K562 (cell line): ENCODE data around the gene MPZL1. TPM values are rescaled to one million over a fixed set of nuclear protein-coding genes. Genes with fewer than 3 reads are reported as not detected.

ENCODE experiments used
- ATAC-seq: fragments of 200-7000 bp; cut with Tn5 transposase; 3 replicates; pipeline ENCODE4 v1.9.1; 2020; ENCODE audit warnings: moderate library complexity
- BruUV-seq: library from RNA; stranded (reverse); fragments of 400-500 nt; replicated peaks from 2 replicates; lab custom pipeline; 2021; lab: Mats Ljungman, UMichigan
- CTCF ChIA-PET: fragments of 300-600 bp; formaldehyde crosslinking; extraction: SDS; loops from one replicate; lab custom pipeline; 2021; ENCODE audit warnings: low intra/inter-chr PET ratio; lab: Yijun Ruan, JAX
- POLR2A ChIA-PET: fragments of 300-600, 350-650 bp; sonication (Branson Sonifier 250); formaldehyde crosslinking; extraction: SDS; loops from one replicate; lab custom pipeline; 2021; ENCODE audit warnings: antibody characterized with exemption, inconsistent platforms; lab: Yijun Ruan, JAX
- DNase-seq, 4 experiments: peaks; one replicate each; pipeline versions ENCODE4 v3.0.0 to v3.0.0-alpha.2; 2011 to 2018; ENCODE audit warnings: low spot score in 3 of 4, mixed read lengths in 3 of 4; ENCODE audit errors: extremely low read depth in 1 of 4
- FAIRE-seq: peaks from 2 replicates; lab custom pipeline; 2011; peaks lifted over from hg19 to GRCh38; lab: Jason Lieb, UNC
- H2AFZ ChIP-seq: 2 replicates; pipeline ENCODE4 v1.6.0; 2011; ENCODE audit warnings: low read depth, low read length, control low read depth, inconsistent platforms
- H3K27ac ChIP-seq: fragments of 200-600 bp; 3 replicates; pipeline ENCODE4 v1.8.0; 2011; ENCODE audit warnings: low read depth, mild to moderate bottlenecking, control low read depth, inconsistent platforms, low read length, moderate library complexity, mixed read lengths; ENCODE audit errors: extremely low read depth
- H3K27me3 ChIP-seq, 2 experiments: fragments of 300-600 bp in 1 of 2; 2 replicates in 1 of 2; 3 replicates in 1 of 2; pipeline versions ENCODE4 v1.6.0 to v1.8.0; 2011; ENCODE audit warnings: inconsistent platforms in 2 of 2, low read length in 2 of 2, mild to moderate bottlenecking in 1 of 2, mixed read lengths in 1 of 2, moderate library complexity in 1 of 2; ENCODE audit not compliant: control insufficient read depth in 2 of 2, insufficient read depth in 2 of 2
- H3K36me3 ChIP-seq: fragments of 300-600 bp; 3 replicates; pipeline ENCODE4 v1.8.0; 2011; ENCODE audit warnings: mild to moderate bottlenecking, low read length, inconsistent platforms; ENCODE audit not compliant: control insufficient read depth, insufficient read depth
- H3K4me1 ChIP-seq, 2 experiments: fragments of 200-600 bp in 1 of 2; replicated peaks in 1 of 2; 2 replicates in 1 of 2; 3 replicates in 1 of 2; pipeline versions ENCODE4 v1.5.1 to v1.8.0; 2011; ENCODE audit warnings: inconsistent platforms in 2 of 2, low read length in 2 of 2, mild to moderate bottlenecking in 1 of 2, mixed read lengths in 1 of 2, moderate library complexity in 1 of 2; ENCODE audit not compliant: control insufficient read depth in 2 of 2, insufficient read depth in 2 of 2
- H3K4me2 ChIP-seq: 2 replicates; pipeline ENCODE4 v1.6.1; 2011; ENCODE audit warnings: low read length, control low read depth, inconsistent platforms, mixed read lengths; ENCODE audit not compliant: insufficient read depth
- H3K4me3 ChIP-seq: fragments of 200-600 bp; sonication (generic), shearing (Covaris generic); 2 replicates; pipeline ENCODE4 v1.5.1; 2016; ENCODE audit warnings: control low read depth, inconsistent platforms
- H3K79me2 ChIP-seq: fragments of 200-600 bp; 3 replicates; pipeline ENCODE4 v1.8.0; 2011; ENCODE audit warnings: low read length, inconsistent platforms; ENCODE audit not compliant: control insufficient read depth, insufficient read depth
- H3K9ac ChIP-seq, 2 experiments: 2 replicates each; pipeline versions ENCODE4 v1.6.0 to v1.6.1; 2011; ENCODE audit warnings: low read depth in 2 of 2, low read length in 2 of 2, control low read depth in 1 of 2, inconsistent platforms in 1 of 2, mild to moderate bottlenecking in 1 of 2, mixed read lengths in 1 of 2; ENCODE audit not compliant: insufficient read depth in 1 of 2
- H3K9me1 ChIP-seq: one replicate; pipeline ENCODE4 v1.6.0; 2011; ENCODE audit warnings: inconsistent platforms, mild to moderate bottlenecking, low read length, moderate library complexity; ENCODE audit not compliant: control insufficient read depth, insufficient read depth
- H3K9me3 ChIP-seq: replicated peaks from 2 replicates; pipeline ENCODE4 v1.5.1; 2011; ENCODE audit warnings: low read depth, low read length, inconsistent platforms; ENCODE audit not compliant: control insufficient read depth, insufficient read depth
- H4K20me1 ChIP-seq: replicated peaks from 2 replicates; pipeline ENCODE4 v1.6.1; 2011; ENCODE audit warnings: low read length, inconsistent platforms, mixed read lengths; ENCODE audit not compliant: control insufficient read depth, insufficient read depth
- CREBBP ChIP-seq: IDR thresholded peaks from one replicate; pipeline ENCODE4 v1.6.1; 2012; ENCODE audit warnings: low read depth, mild to moderate bottlenecking, control low read depth, inconsistent platforms, low read length
- GABPB1 ChIP-seq: sonication (generic); formaldehyde crosslinking; IDR thresholded peaks from 2 replicates; pipeline ENCODE4 v1.8.0; 2022; ENCODE audit warnings: mild to moderate bottlenecking, missing genetic modification reagents
- HMBOX1 ChIP-seq: sonication (generic); IDR thresholded peaks from 2 replicates; pipeline ENCODE4 v1.6.1; 2016
- WGBS: fragments of 100-300 bp; shearing (Covaris generic); methylation state at CpG from one replicate; pipeline ENCODE4 v1.1.6; 2016; ENCODE audit warnings: low coverage, mixed read lengths; ENCODE audit not compliant: insufficient coverage; ENCODE audit errors: missing lambda C conversion rate; 5-methylcytosine and 5-hydroxymethylcytosine counted together
- in situ Hi-C: fragments of 300-500 bp; cut with MboI; formaldehyde crosslinking; loops from 4 replicates; pipeline ENCODE4 v1.15.0; 2018; ENCODE audit warnings: inconsistent platforms, mixed read lengths
- intact Hi-C: fragments of 100-400 bp; cut with micrococcal nuclease; formaldehyde crosslinking; loops from 2 replicates; pipeline ENCODE4 v1.14.2; 2022
- polyA plus RNA-seq, 8 experiments: library from polyadenylated mRNA; depleted of rRNA in 4 of 8; stranded (reverse) in 5 of 8; unstranded in 3 of 8; fragments of >200 nt; fragmentation: Nextera tagmentation in 2 of 8; fragmentation: Illumina TruSeq in 1 of 8; extraction: Ambion mirVana in 2 of 8; extraction: Trizol in 1 of 8; gene quantifications; 2 replicates each; pipeline versions ENCODE4 v1.2.1 to v1.2.3, GENCODE V29; 2011 to 2014; ENCODE audit warnings: inconsistent platforms in 1 of 8, missing spikeins in 1 of 8
- total RNA-seq, 7 experiments: library from RNA; depleted of rRNA in 6 of 7; stranded (reverse); fragments of >200 nt in 6 of 7; fragmentation: Illumina TruSeq in 2 of 7; extraction: Trizol in 2 of 7; gene quantifications; 2 replicates each; pipeline versions ENCODE4 v1.2.1 to v1.2.3, GENCODE V29; 2011 to 2021; ENCODE audit warnings: low replicate concordance in 1 of 7
- TF ChIP-seq, protein P1 (sequence below): sonication (generic); formaldehyde crosslinking; IDR thresholded peaks from 2 replicates; pipeline ENCODE4 v1.8.1; 2023; ENCODE audit warnings: mild to moderate bottlenecking, missing genetic modification reagents

MPZL1 gene
- total and polyA plus RNA-seq, 9 of the 15 experiments (the other 6 are each of a cell fraction or from before 2014, with no cell fraction given), result 14.5 to 153 (median 66.5) TPM

DNA sequence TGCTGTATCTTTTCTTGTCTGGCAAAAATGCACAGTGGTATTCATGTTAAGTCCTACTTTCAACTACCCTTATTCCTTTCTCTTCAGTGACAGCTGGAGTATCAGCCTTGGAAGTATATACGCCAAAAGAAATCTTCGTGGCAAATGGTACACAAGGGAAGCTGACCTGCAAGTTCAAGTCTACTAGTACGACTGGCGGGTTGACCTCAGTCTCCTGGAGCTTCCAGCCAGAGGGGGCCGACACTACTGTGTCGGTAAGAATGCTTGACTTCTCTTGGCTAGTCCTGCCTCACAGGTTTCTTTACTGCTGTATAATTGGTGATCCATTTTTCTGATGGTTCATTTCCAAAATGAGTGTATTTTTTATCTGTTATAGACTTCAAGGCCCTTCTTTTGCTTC is 43.7 kb downstream of the MPZL1 start:
- TF ChIP-seq HMBOX1, result peak; percentile 71; the same call in 1 of the 2 replicates
- peak; percentile 74 for TF ChIP-seq CREBBP
- no peak for TF ChIP-seq GABPB1 (CRISPR knock-in tag)
- TF ChIP-seq, protein P1, sequence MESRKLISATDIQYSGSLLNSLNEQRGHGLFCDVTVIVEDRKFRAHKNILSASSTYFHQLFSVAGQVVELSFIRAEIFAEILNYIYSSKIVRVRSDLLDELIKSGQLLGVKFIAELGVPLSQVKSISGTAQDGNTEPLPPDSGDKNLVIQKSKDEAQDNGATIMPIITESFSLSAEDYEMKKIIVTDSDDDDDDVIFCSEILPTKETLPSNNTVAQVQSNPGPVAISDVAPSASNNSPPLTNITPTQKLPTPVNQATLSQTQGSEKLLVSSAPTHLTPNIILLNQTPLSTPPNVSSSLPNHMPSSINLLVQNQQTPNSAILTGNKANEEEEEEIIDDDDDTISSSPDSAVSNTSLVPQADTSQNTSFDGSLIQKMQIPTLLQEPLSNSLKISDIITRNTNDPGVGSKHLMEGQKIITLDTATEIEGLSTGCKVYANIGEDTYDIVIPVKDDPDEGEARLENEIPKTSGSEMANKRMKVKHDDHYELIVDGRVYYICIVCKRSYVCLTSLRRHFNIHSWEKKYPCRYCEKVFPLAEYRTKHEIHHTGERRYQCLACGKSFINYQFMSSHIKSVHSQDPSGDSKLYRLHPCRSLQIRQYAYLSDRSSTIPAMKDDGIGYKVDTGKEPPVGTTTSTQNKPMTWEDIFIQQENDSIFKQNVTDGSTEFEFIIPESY, result 0 out of 2 replicates have a peak, but pooled peaks have one; percentile 39
- ChIA-PET CTCF (no interaction called here), POLR2A (interaction anchor here (1.0 kb wide), 1 partner anchor 10 kb away, joined by 3 read pairs; no protein-coding TSS in a partner anchor)
- Histone ChIP-seq H3K4me1 (peaks cover 8 to 46% of the 10 kb centered on the region in 2 experiments; a peak in 4 of 5 replicates), H3K4me3 (no peak overlapping the region), H3K79me2 (peaks cover 42% of the 10 kb centered on the region), H3K27me3 (no peaks in the 10 kb centered on the region), H3K9me3 (no peaks in the 10 kb centered on the region), H3K9me1 (peaks cover 4% of the 10 kb centered on the region), H3K9ac (no peak overlapping the region), H4K20me1 (no peaks in the 10 kb centered on the region), H3K27ac (no peak overlapping the region), H3K36me3 (peaks cover 45% of the 10 kb centered on the region), H2AFZ (no peak overlapping the region), H3K4me2 (no peak overlapping the region)
- in situ Hi-C loops, result no loop called here
- intact Hi-C loops, result no loop called here
- DNase-seq (no peak), ATAC-seq (no peak), FAIRE-seq (no peak)
- BruUV-seq, result no TSS peak
- WGBS, result 77% methylated on average over 6 of the region's 6 CpGs
